H1 (cell line): Measurements from ENCODE around the gene ANAPC13. TPM values are rescaled to one million over a fixed set of nuclear protein-coding genes. Genes with fewer than 3 reads are reported as not detected.

Source experiments
- CTCF ChIA-PET: fragments of 300-600 bp; sonication (Branson Sonifier 250); formaldehyde crosslinking; loops from one replicate; lab custom pipeline; 2021; ENCODE audit not compliant: partially characterized antibody; lab: Charles Lee
- POLR2A ChIA-PET: fragments of 300-600 bp; sonication (Branson Sonifier 250); formaldehyde crosslinking; loops from one replicate; lab custom pipeline; 2021; ENCODE audit warnings: inconsistent platforms; ENCODE audit not compliant: partially characterized antibody; lab: Charles Lee
- DNase-seq, 2 experiments: peaks; one replicate each; pipeline versions ENCODE4 v3.0.0 to v3.0.0-alpha.2; 2010 to 2022; ENCODE audit warnings: low spot score in 2 of 2, low read depth in 1 of 2, mixed read lengths in 1 of 2
- FAIRE-seq: peaks from 2 replicates; lab custom pipeline; 2011; peaks lifted over from hg19 to GRCh38; lab: Jason Lieb, UNC
- H2AFZ ChIP-seq: 2 replicates; pipeline ENCODE4 v1.8.1; 2012; ENCODE audit warnings: low read length, inconsistent platforms
- H2AK5ac ChIP-seq: 2 replicates; pipeline ENCODE4 v1.6.1; 2013; ENCODE audit warnings: low read depth, low read length
- H2BK120ac ChIP-seq: replicated peaks from 2 replicates; pipeline ENCODE3; 2013; ENCODE audit warnings: low read depth, low read length, inconsistent platforms
- H2BK12ac ChIP-seq: 2 replicates; pipeline ENCODE4 v1.6.1; 2013; ENCODE audit warnings: low read depth, low read length
- H2BK15ac ChIP-seq: 2 replicates; pipeline ENCODE4 v1.6.1; 2013; ENCODE audit warnings: low read length
- H2BK20ac ChIP-seq: 2 replicates; pipeline ENCODE4 v1.6.1; 2013; ENCODE audit warnings: low read length
- H2BK5ac ChIP-seq: 2 replicates; pipeline ENCODE4 v1.6.1; 2013; ENCODE audit warnings: low read depth, low read length
- H3K14ac ChIP-seq: 2 replicates; pipeline ENCODE4 v1.6.1; 2013; ENCODE audit warnings: inconsistent platforms; ENCODE audit not compliant: insufficient read length
- H3K18ac ChIP-seq: 2 replicates; pipeline ENCODE4 v1.6.1; 2013; ENCODE audit warnings: low read length; ENCODE audit errors: extremely low read depth
- H3K23ac ChIP-seq: 2 replicates; pipeline ENCODE4 v1.6.1; 2013; ENCODE audit warnings: inconsistent platforms; ENCODE audit not compliant: insufficient read length
- H3K23me2 ChIP-seq: 2 replicates; pipeline ENCODE4 v1.6.1; 2013; ENCODE audit warnings: low read depth, low read length
- H3K27ac ChIP-seq: 2 replicates; pipeline ENCODE4 v1.6.1; 2011; ENCODE audit warnings: low read depth, low read length, inconsistent platforms
- H3K27me3 ChIP-seq, 4 experiments: replicated peaks in 1 of 4; 1 replicate in 1 of 4; 2 replicates in 3 of 4; pipeline versions ENCODE4 v1.6.1 to v1.8.1; 2011 to 2013; ENCODE audit warnings: low read length in 3 of 4, mild to moderate bottlenecking in 3 of 4, inconsistent platforms in 2 of 4, mixed read lengths in 2 of 4, moderate library complexity in 1 of 4; ENCODE audit not compliant: control insufficient read depth in 3 of 4, insufficient read depth in 3 of 4; ENCODE audit errors: extremely low read depth in 1 of 4
- H3K36me3 ChIP-seq, 4 experiments: 2 replicates each; pipeline versions ENCODE4 v1.6.1 to v1.8.1; 2011 to 2013; ENCODE audit warnings: mild to moderate bottlenecking in 4 of 4, low read length in 3 of 4, moderate library complexity in 2 of 4, control low read depth in 1 of 4, inconsistent platforms in 1 of 4; ENCODE audit not compliant: insufficient read depth in 4 of 4, control insufficient read depth in 2 of 4
- H3K4ac ChIP-seq: replicated peaks from 2 replicates; pipeline ENCODE3; 2013; ENCODE audit warnings: low read length, low read depth, mixed read lengths, inconsistent platforms; ENCODE audit not compliant: insufficient read length
- H3K4me1 ChIP-seq, 4 experiments: replicated peaks in 1 of 4; 1 replicate in 1 of 4; 2 replicates in 3 of 4; pipeline versions ENCODE4 v1.6.1 to v1.8.1; 2011 to 2013; ENCODE audit warnings: low read length in 3 of 4, inconsistent platforms in 2 of 4, mixed read lengths in 1 of 4; ENCODE audit not compliant: insufficient read depth in 4 of 4, control insufficient read depth in 3 of 4
- H3K4me2 ChIP-seq, 2 experiments: 2 replicates each; pipeline versions ENCODE4 v1.6.1 to v1.8.1; 2011 to 2013; ENCODE audit warnings: low read depth in 2 of 2, low read length in 2 of 2, control low read depth in 1 of 2, inconsistent platforms in 1 of 2, mild to moderate bottlenecking in 1 of 2; ENCODE audit not compliant: insufficient read depth in 1 of 2
- H3K4me3 ChIP-seq, 4 experiments: fragments of 200-600, 300-600 bp in 1 of 4; sonication (generic), shearing (Covaris generic), sonication (Bioruptor Twin) in 1 of 4; 2 replicates each; pipeline versions ENCODE4 v1.5.1 to v1.8.1; 2011 to 2016; ENCODE audit warnings: low read length in 4 of 4, low read depth in 3 of 4, control low read depth in 2 of 4, inconsistent platforms in 2 of 4, mild to moderate bottlenecking in 2 of 4, mixed read lengths in 1 of 4, moderate library complexity in 1 of 4; ENCODE audit not compliant: insufficient read depth in 2 of 4; ENCODE audit errors: extremely low read depth in 1 of 4
- H3K56ac ChIP-seq: replicated peaks from 2 replicates; pipeline ENCODE3; 2013; ENCODE audit warnings: low read depth, mild to moderate bottlenecking, mixed read lengths, low read length, inconsistent platforms; ENCODE audit not compliant: insufficient read length
- H3K79me1 ChIP-seq: 2 replicates; pipeline ENCODE4 v1.6.1; 2013; ENCODE audit warnings: low read depth, low read length, control low read depth
- H3K79me2 ChIP-seq, 2 experiments: 2 replicates each; pipeline versions ENCODE4 v1.6.1 to v1.8.1; 2012 to 2013; ENCODE audit warnings: low read length in 2 of 2, mild to moderate bottlenecking in 2 of 2, inconsistent platforms in 1 of 2; ENCODE audit not compliant: insufficient read depth in 2 of 2, control insufficient read depth in 1 of 2
- H3K9ac ChIP-seq, 4 experiments: replicated peaks in 1 of 4; 1 replicate in 1 of 4; 2 replicates in 3 of 4; pipeline versions ENCODE4 v1.6.1 to v1.8.1; 2011 to 2013; ENCODE audit warnings: low read depth in 3 of 4, low read length in 3 of 4, control low read depth in 2 of 4, mild to moderate bottlenecking in 2 of 4, moderate library complexity in 2 of 4, inconsistent platforms in 1 of 4; ENCODE audit errors: extremely low read depth in 1 of 4
- H3K9me3 ChIP-seq, 2 experiments: 2 replicates each; pipeline versions ENCODE4 v1.6.1 to v1.8.1; 2012 to 2013; ENCODE audit warnings: mild to moderate bottlenecking in 2 of 2, moderate library complexity in 2 of 2, control low read depth in 1 of 2, inconsistent platforms in 1 of 2, low read depth in 1 of 2, low read length in 1 of 2, mixed read lengths in 1 of 2; ENCODE audit not compliant: insufficient read depth in 2 of 2
- H4K20me1 ChIP-seq, 2 experiments: replicated peaks in 1 of 2; 2 replicates each; pipeline versions ENCODE3 to v1.8.1; 2011 to 2013; ENCODE audit warnings: inconsistent platforms in 2 of 2, low read length in 2 of 2, mild to moderate bottlenecking in 1 of 2; ENCODE audit not compliant: insufficient read depth in 2 of 2, control insufficient read depth in 1 of 2
- H4K5ac ChIP-seq: 2 replicates; pipeline ENCODE4 v1.6.1; 2013; ENCODE audit warnings: low read length, low read depth, mixed read lengths, inconsistent platforms; ENCODE audit not compliant: insufficient read length
- H4K8ac ChIP-seq: 2 replicates; pipeline ENCODE4 v1.8.0; 2013; ENCODE audit warnings: mild to moderate bottlenecking, moderate library complexity, low read length, inconsistent platforms; ENCODE audit not compliant: insufficient read depth; ENCODE audit errors: extremely low read depth
- H4K91ac ChIP-seq: replicated peaks from 2 replicates; pipeline ENCODE3; 2013; ENCODE audit warnings: low read length, mixed read lengths, inconsistent platforms; ENCODE audit not compliant: insufficient read length
- ASH2L ChIP-seq: fragments of 200-600, 300-600 bp; sonication (generic); IDR thresholded peaks from one replicate; pipeline ENCODE4 v1.7.1; 2017; ENCODE audit warnings: low read length
- CBX5 ChIP-seq: fragments of 300-800, 300-1000 bp; sonication (generic); IDR thresholded peaks from 2 replicates; pipeline ENCODE4 v1.7.1; 2016; ENCODE audit warnings: antibody characterized with exemption, low read length, low read depth
- CHD2 ChIP-seq: IDR thresholded peaks from 2 replicates; pipeline ENCODE4 v1.6.1; 2012; ENCODE audit warnings: low read length, improper control_type of control experiment
- CREB1 ChIP-seq: IDR thresholded peaks from 2 replicates; pipeline ENCODE4 v1.6.1; 2012; ENCODE audit warnings: inconsistent platforms
- EGR1 ChIP-seq: IDR thresholded peaks from 2 replicates; pipeline ENCODE4 v1.6.1; 2011; ENCODE audit warnings: low read depth, low read length, borderline replicate concordance
- HDAC2 ChIP-seq, 2 experiments: fragments of 300-600 bp in 1 of 2; sonication (generic) in 1 of 2; IDR thresholded peaks; 2 replicates each; pipeline ENCODE4 v1.6.1; 2011 to 2012; ENCODE audit warnings: low read depth in 2 of 2, low read length in 2 of 2, mild to moderate bottlenecking in 2 of 2, moderate library complexity in 2 of 2, borderline replicate concordance in 1 of 2, inconsistent platforms in 1 of 2
- POLR2A ChIP-seq, 2 experiments: IDR thresholded peaks; 1 replicate in 1 of 2; 2 replicates in 1 of 2; pipeline ENCODE4 v1.6.1; 2011; ENCODE audit warnings: low read depth in 2 of 2, low read length in 2 of 2, mild to moderate bottlenecking in 2 of 2; ENCODE audit errors: control extremely low read depth in 1 of 2
- RBBP5 ChIP-seq: IDR thresholded peaks from 2 replicates; pipeline ENCODE4 v1.7.1; 2012; ENCODE audit warnings: low read depth, mild to moderate bottlenecking, inconsistent platforms, low read length, moderate library complexity, borderline replicate concordance
- RFX5 ChIP-seq: IDR thresholded peaks from 2 replicates; pipeline ENCODE4 v1.6.1; 2011; ENCODE audit warnings: low read depth, low read length, improper control_type of control experiment, borderline replicate concordance
- SP1 ChIP-seq: IDR thresholded peaks from 2 replicates; pipeline ENCODE4 v1.6.1; 2011; ENCODE audit warnings: low read depth, low read length
- SP2 ChIP-seq: IDR thresholded peaks from 2 replicates; pipeline ENCODE4 v1.6.1; 2012; ENCODE audit warnings: mild to moderate bottlenecking, low read length, inconsistent platforms
- SP4 ChIP-seq: IDR thresholded peaks from 2 replicates; pipeline ENCODE4 v1.6.1; 2012; ENCODE audit warnings: low read length, inconsistent platforms
- SUZ12 ChIP-seq: fragments of 200-600 bp; sonication (generic); IDR thresholded peaks from 2 replicates; pipeline ENCODE4 v1.6.1; 2012; ENCODE audit warnings: mild to moderate bottlenecking, inconsistent platforms, low read length, moderate library complexity, mixed read lengths
- TAF7 ChIP-seq: optimal IDR thresholded peaks from 2 replicates; pipeline ENCODE3; 2011; ENCODE audit warnings: low read depth, mild to moderate bottlenecking, inconsistent platforms, low read length, moderate library complexity, borderline replicate concordance
- TEAD4 ChIP-seq: IDR thresholded peaks from 2 replicates; pipeline ENCODE4 v1.6.1; 2012; ENCODE audit warnings: low read depth, low read length, inconsistent platforms, mixed read lengths
- WGBS, 2 experiments: shearing (Covaris generic) in 1 of 2; methylation state at CpG; one replicate each; pipeline versions ENCODE4 v1.1.6 to v1.1.7; 2013 to 2015; ENCODE audit warnings: low lambda C conversion rate in 2 of 2, mixed read lengths in 2 of 2, inconsistent platforms in 1 of 2, low coverage in 1 of 2, missing lambda C conversion rate in 1 of 2; ENCODE audit not compliant: insufficient replicate concordance in 2 of 2, insufficient coverage in 1 of 2, insufficient read length in 1 of 2; ENCODE audit errors: extremely low coverage in 1 of 2, missing lambda C conversion rate in 1 of 2; 5-methylcytosine and 5-hydroxymethylcytosine counted together
- polyA plus RNA-seq, 7 experiments: library from polyadenylated mRNA; depleted of rRNA in 3 of 7; stranded (reverse) in 5 of 7; unstranded in 2 of 7; fragments of >200 nt in 5 of 7; fragments of 200-250 nt in 2 of 7; gene quantifications; 1 replicate in 5 of 7; 2 replicates in 1 of 7; 4 replicates in 1 of 7; pipeline versions ENCODE4 v1.2.1 to v1.2.3, GENCODE V29; 2011 to 2013; ENCODE audit warnings: missing spikeins in 2 of 7, mixed read lengths in 2 of 7
- total RNA-seq: library from RNA; stranded (reverse); fragmentation: NEBNext Ultra II Directional; extraction: Animal tissue kit (Norgen Biotek cat#: 25700); gene quantifications from 2 replicates; pipeline ENCODE4 v1.2.1, GENCODE V29; 2021

Gene ANAPC13
- total and polyA plus RNA-seq, 2 of the 8 experiments (the other 6 are each of a cell fraction or from before 2014, with no cell fraction given): 33.3 to 34.0 TPM

GRCh38 chr3:134516905-134517304 lies 31.1 kb upstream of the ANAPC13 start:
- FAIRE-seq (no peak), DNase-seq (no peak)
- H2AK5ac ChIP-seq: no peak overlapping the region
- H3K79me2 ChIP-seq: no peaks in the 10 kb centered on the region
- no peak overlapping the region for H2AFZ ChIP-seq
- peaks cover 0 to 3% (median 0%) of the 10 kb centered on the region in 4 experiments; a peak in 2 of 8 replicates for H3K36me3 ChIP-seq
- no peak overlapping the region for H4K8ac ChIP-seq
- ChIA-PET POLR2A (no interaction called here), CTCF (interaction anchor here (2.7 kb wide), 1 partner anchor 10 kb away, joined by 14 read pairs; no protein-coding TSS in a partner anchor)
- H2BK5ac ChIP-seq: no peak overlapping the region
- no peaks in the 10 kb centered on the region for H3K4me1 ChIP-seq
- H2BK120ac ChIP-seq: no peak overlapping the region
- no peaks in the 10 kb centered on the region for H3K79me1 ChIP-seq
- no peak overlapping the region for H3K4me3 ChIP-seq
- H2BK20ac ChIP-seq: no peak overlapping the region
- no peak overlapping the region for H4K5ac ChIP-seq
- H2BK12ac ChIP-seq: no peak overlapping the region
- no peak for TF ChIP-seq CHD2
- no peak for TF ChIP-seq TEAD4
- no peak for TF ChIP-seq SP4
- TF ChIP-seq HDAC2 (IDR thresholded peaks at IDR 0.05; ENCODE audit: borderline replicate concordance in 1 of 2, low read depth in 2 of 2, low read length in 2 of 2): no peak
- no peak for TF ChIP-seq CREB1
- TF ChIP-seq EGR1: no peak
- TF ChIP-seq ASH2L: no peak
- no peak for TF ChIP-seq SUZ12
- no peak for TF ChIP-seq TAF7
- TF ChIP-seq POLR2A (IDR thresholded peaks at IDR 0.05; ENCODE audit: control extremely low read depth in 1 of 2, low read depth in 2 of 2, low read length in 2 of 2): no peak
- TF ChIP-seq SP1: no peak
- no peak for TF ChIP-seq RBBP5
- no peak for TF ChIP-seq RFX5
- TF ChIP-seq CBX5: no peak
- TF ChIP-seq SP2: no peak
- no peak overlapping the region for H3K18ac ChIP-seq
- H2BK15ac ChIP-seq: no peak overlapping the region
- no peaks in the 10 kb centered on the region for H4K20me1 ChIP-seq
- no peak overlapping the region for H4K91ac ChIP-seq
- no peaks in the 10 kb centered on the region for H3K27me3 ChIP-seq
- peaks cover 0 to 2% of the 10 kb centered on the region in 2 experiments; a peak in 1 of 4 replicates for H3K9me3 ChIP-seq
- H3K27ac ChIP-seq: no peak overlapping the region
- no peak overlapping the region for H3K9ac ChIP-seq
- H3K23me2 ChIP-seq: no peaks in the 10 kb centered on the region
- H3K4ac ChIP-seq: no peak overlapping the region
- H3K56ac ChIP-seq: no peak overlapping the region
- no peak overlapping the region for H3K23ac ChIP-seq
- H3K4me2 ChIP-seq: no peak overlapping the region
- no peak overlapping the region for H3K14ac ChIP-seq
- WGBS, 2 experiments: 85% methylated on average over 3 of the region's 3 CpGs; no CpG with 5 or more reads in 1 of the 2 experiments
